Stimulated activated CD4-positive, alpha-beta T cell treated with anti-CD3 and anti-CD28 coated beads, TNF-alpha, amount 100 ng/mL, for 24 hours (primary cell): Measurements from ENCODE around the gene ZNF772.
"Not testable (repeated sequence)": the region's sequence is repeated elsewhere in the genome, so short reads cannot be mapped to it uniquely, and the experiment has no call there.

ENCODE experiments used
- DNase-seq, 3 experiments: peaks; one replicate each; pipeline ENCODE4 v3.0.0-alpha.2; 2020; ENCODE audit warnings: low read depth in 3 of 3

Gene ZNF772

DNA sequence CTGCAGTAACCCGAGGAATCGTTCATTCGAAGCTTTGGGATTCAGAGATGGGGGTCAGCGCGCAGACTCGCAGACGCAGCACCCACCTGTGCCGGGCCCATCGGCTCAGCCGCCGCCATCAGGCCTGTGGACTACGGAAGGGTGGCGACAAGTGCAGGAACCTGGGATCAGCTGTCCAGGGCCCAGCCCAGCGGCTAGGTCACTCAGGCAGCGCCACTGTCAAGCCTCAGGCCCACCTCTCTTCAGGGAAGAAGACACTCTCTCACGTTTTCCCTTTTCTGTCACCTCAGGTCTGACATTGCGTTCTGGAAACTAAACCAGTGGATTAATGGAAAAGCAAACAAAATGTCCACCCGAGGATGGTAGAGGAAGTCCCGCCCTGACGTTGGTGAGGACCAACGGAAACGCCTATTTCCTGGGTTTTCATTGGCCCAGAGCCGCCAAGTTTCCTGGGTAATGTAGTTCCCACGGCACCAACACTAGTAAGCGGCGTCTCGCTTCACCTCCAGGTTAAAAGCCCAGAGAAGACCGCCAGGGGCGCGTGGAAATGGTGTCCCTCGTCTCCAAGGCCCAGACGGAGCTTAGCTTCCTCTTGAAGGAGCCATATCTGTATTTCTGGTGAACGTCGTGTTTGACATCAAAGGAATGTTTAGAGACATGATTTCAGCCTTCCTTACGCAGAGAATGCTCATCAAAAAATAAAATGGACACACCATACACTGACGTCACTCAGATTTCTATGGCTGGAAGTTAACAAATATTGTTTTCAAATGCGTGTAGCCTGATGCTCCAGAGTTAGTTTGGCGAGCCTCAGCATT lies at the start of gene ZNF772:
TSS of gene ZNF772 (minus strand) at position 376 of the 818 bp plus-strand sequence. CDS start at position 119, 257 bp downstream.
- DNase-seq: peak; percentile 72 to 87 (median 80)

GRCh38 chr19:57518021-57518420 lies 40.7 kb upstream of the ZNF772 start:
- not testable (repeated sequence) for DNase-seq

DNA sequence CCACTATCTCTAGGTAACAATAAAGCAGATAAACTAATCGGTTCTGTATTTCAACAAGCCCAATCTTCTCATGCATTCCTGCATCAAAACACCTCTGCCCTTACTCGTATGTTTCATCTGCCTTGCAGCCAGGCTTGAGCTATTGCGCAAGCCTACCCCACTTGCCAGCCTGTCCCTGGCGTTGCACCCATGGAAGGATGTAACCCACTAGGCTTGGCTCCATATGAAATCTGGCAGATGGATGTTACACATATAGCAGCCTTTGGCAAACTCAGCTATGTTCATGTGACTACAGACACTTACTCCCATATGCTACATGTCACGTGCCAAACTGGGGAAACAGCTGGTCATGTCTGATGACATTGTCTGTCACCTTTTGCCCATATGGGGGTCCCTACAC lies 37.9 kb upstream of the ZNF772 start:
- no peak for DNase-seq

DNA sequence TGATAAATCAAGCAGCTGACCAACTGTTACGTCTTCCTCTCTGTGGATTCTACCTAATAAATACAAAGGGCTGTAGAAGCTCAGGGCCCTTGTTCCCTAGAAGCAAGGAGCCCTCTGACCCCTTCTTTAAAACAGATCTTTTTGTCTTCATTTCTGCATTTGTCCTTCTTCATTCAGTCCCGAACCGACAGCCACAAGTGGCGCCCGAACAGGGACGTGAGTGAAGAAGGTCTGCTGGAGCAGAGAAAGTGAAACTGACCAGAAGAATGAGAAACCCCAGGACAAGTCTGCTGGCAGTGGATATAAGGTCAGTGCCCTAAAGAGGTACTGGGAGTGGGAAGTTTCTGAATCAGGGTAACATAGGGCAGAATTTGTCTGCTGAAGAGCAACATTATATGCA lies 35.5 kb upstream of the ZNF772 start:
- DNase-seq: no peak

- no peak for DNase-seq
These were observed 34.1 kb upstream of the ZNF772 start for GRCh38 chr19:57511484-57511883.

GRCh38 chr19:57506163-57506562 lies 28.8 kb upstream of the ZNF772 start:
- DNase-seq: no peak

- not testable (repeated sequence) for DNase-seq
These were observed 23.0 kb upstream of the ZNF772 start for GRCh38 chr19:57500400-57500799.

GRCh38 chr19:57499680-57500395 lies 22.5 kb upstream of the ZNF772 start, which contains the start of gene ZNF773:
ZNF773 (plus strand) TSS chr19:57499938; CDS start chr19:57500081, 143 bp downstream.
- DNase-seq: peak; percentile 92 to 94 (median 92)

GRCh38 chr19:57499332-57499679 lies 21.9 kb upstream of the ZNF772 start:
- not testable (repeated sequence) for DNase-seq

DNA sequence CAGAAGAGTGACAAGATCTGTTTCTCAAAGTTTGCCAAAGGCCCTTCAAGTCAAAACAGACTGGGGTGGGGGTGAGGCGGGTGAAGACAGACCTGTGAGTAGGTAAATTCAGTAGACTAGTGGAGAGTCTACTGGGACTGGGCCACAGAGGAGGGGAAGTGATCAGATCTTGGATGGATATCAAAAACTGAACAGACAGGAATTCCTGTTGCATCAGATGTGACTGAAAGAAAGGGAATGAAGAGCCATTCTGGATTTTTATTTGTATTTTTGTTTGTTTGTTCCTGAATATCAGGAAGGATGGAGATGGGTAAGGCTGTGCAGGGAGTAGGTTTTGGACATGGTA lies 10.9 kb upstream of the ZNF772 start:
- not testable (repeated sequence) for DNase-seq

GRCh38 chr19:57487477-57488298 lies 10.3 kb upstream of the ZNF772 start, which contains the start of gene ZNF419:
ZNF419 (plus strand) TSS chr19:57487750; CDS start chr19:57487951, 201 bp downstream.
- DNase-seq: peak; percentile 87 to 93 (median 90)

- no peak for DNase-seq
These were observed 3.7 kb downstream of the ZNF772 start for GRCh38 chr19:57473646-57474045.

- DNase-seq: no peak
These were observed 10.9 kb downstream of the ZNF772 start for GRCh38 chr19:57466489-57466888.

DNA sequence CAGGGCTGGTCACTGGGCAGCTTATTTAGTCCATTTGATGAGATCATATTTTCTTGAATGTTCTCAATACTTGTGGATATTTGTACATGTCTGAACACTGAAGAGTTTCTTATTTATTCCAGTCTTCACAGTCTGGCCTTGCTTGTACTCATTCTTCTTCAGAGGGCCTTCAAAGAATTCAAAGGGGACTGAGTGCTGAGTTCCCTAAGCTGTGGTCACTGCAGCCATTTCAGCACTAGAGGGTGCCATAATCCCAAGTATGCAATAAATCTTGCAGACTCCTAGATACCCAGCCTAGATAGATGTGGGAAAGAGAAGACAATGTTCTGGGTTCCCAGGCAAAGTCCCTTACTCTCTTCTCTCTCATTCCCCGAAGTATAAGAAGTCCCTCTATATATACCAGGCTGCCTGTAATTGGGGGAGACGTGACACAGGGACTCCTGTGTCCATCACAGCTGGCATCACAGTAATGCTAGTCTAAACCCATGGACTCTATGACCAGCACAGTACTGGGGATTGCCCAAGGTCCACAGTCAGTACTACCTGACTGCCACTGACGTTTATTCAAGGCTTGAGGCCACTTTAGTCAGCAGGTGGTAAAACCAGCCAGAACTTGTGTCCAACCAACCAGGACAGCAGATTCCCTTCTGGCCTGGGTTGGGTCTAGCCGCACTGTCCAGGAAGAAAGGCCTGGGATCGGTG lies 11.5 kb downstream of the ZNF772 start:
- no peak for DNase-seq

GRCh38 chr19:57452307-57452706 lies 25.1 kb downstream of the ZNF772 start:
- DNase-seq: no peak

DNA sequence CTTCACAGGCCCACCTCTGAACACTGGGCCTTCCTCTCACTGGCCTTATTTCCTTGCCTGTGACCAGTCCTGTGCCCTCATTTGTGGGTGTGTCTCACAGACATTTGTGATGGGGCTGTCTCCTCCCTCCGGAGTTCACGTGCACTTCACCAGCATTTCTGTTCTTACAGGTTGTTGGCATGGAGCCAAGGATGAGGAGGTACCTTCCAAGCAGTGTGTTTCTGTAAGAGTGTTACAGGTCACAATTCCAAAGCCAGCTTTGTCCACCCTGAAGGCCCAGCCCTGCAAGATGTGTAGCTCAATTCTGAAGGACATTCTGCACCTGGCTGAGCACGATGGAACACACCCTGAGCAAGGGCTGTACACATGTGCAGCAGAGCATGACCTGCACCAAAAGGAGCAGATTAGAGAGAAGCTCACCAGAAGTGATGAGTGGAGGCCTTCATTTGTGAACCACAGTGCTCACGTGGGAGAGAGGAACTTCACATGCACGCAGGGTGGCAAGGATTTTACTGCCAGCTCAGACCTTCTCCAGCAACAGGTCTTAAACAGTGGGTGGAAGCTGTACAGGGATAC lies 34.2 kb downstream of the ZNF772 start:
- DNase-seq: no peak

DNA sequence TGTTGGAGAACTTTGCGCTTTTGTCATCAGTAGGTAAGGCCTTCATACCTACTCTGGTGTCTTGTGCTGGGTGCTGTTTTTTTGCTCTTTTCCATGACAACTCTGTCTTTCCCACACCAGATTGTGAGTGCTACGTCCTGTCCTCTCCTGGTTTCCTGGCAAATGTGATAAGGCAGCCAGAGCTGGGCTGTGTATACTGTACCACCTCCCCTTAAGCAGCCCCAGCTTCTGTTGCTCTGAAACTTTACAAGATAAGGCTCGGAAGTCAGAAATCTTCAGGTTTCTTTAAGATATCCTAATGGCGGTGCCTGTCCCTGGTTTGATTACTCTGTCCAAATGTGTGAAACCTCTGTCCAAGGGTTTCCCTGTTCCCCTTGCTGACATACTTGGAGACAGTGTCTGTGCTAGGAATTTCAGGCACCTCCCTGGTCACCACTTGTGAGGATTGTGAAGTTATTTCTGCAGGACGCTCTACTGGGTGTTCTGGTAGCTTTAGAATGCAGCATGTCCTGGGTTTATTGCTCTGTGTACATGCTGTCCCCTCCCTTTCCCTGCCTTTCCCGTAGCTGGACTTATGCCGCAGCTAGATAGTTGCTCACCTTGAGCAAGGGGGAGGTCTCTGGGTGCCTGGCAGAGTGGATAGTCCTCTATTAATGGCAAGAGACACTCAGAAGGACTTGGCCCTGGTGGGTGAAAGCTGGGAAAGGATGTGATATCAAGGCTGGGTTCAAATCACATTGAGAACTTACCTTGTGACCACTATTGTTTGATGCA lies 35.2 kb downstream of the ZNF772 start:
- no peak for DNase-seq

DNA sequence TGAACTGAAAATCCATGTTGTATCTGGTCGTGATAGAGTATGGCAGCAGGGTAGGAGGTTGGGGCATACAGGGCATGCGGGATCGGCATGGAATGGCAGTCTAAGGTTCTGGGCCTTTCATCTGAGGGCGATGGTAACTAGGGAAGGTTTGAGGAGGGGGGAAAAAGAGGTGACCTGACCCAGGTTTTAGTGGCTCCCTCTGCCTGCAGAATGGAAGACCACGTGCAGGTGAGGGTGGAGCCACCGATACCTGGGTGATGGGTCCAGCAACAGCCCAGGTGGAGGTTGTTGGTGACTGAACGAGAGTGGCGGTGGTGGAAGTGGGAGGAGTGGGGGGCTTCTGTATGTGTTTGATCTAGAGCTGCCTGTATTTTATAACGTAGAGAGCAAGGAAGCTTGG lies 38.4 kb downstream of the ZNF772 start:
- no peak for DNase-seq

GRCh38 chr19:57437931-57438330 lies 39.4 kb downstream of the ZNF772 start:
- no peak for DNase-seq

- no peak for DNase-seq
These were observed 40.9 kb downstream of the ZNF772 start for GRCh38 chr19:57436417-57436816.
